ENCODE measurements around the gene PGGHG. TPM values are rescaled to one million over a fixed set of nuclear protein-coding genes. Genes with fewer than 3 reads are reported as not detected.
A peak's percentile ranks its signal among the peaks of the same experiment; 100 is the strongest.

PGGHG gene
- total RNA-seq, 2 experiments from 2014 or later, result 670 to 671 TPM

GRCh38 chr11:272931-273198 lies 16.1 kb upstream of the PGGHG start:
- CTCF ChIA-PET, result no interaction called here
- H3K4me1 Mint-ChIP-seq (ENCODE audit: low read depth), result peaks cover 37% of the 10 kb centered on the region

GRCh38 chr11:276219-276618 lies 12.7 kb upstream of the PGGHG start:
- Mint-ChIP-seq H3K4me1 (ENCODE audit: low read depth) (peaks cover 35% of the 10 kb centered on the region), H3K9me3 (no peaks in the 10 kb centered on the region), H3K27ac (peak overlapping the region; percentile 57), H3K4me3 (no peak overlapping the region), H3K27me3 (no peaks in the 10 kb centered on the region), H3K36me3 (ENCODE audit: low read depth) (peaks cover 5% of the 10 kb centered on the region)
- intact Hi-C loops (cut with DNase I, micrococcal nuclease), result no loop called here
- ATAC-seq (ENCODE audit: poor library complexity), result no peak
- Histone ChIP-seq H3K27ac (ENCODE audit: low read depth in 1 of 2, low read length in 2 of 2) (no peak overlapping the region), H3K4me1 (ENCODE audit: insufficient read depth, low read length) (peaks cover 35% of the 10 kb centered on the region), H3K27me3 (ENCODE audit: control insufficient read depth in 1 of 2, insufficient read depth in 2 of 2, low read length in 2 of 2) (peaks cover 0 to 6% of the 10 kb centered on the region in 2 experiments), H3K36me3 (ENCODE audit: insufficient read depth, low read length) (no peaks in the 10 kb centered on the region), H3K4me3 (ENCODE audit: low read length) (no peak overlapping the region), H3K9me3 (ENCODE audit: control insufficient read depth in 1 of 2, insufficient read depth in 1 of 2, low read length in 2 of 2) (no peaks in the 10 kb centered on the region)
- TF ChIP-seq CTCF (IDR thresholded peaks at IDR 0.05), result no peak
- no peak for DNase-seq
- POLR2A ChIA-PET, result interaction anchor here (1.4 to 9.1 kb wide), 2 partner anchors 13 to 230 kb away, joined by 4 to 94 read pairs; partner anchors contain the start of gene PGGHG
- CTCF ChIA-PET, result interaction anchor here (2.4 kb wide), 1 partner anchor 25 kb away, joined by 10 read pairs; no protein-coding TSS in a partner anchor

More at GRCh38 chr11:272931-273198, 16.1 kb upstream of the PGGHG start:
- H3K36me3 Mint-ChIP-seq (ENCODE audit: low read depth), result peaks cover 3% of the 10 kb centered on the region
- no peaks in the 10 kb centered on the region for H3K27me3 Mint-ChIP-seq
- no peaks in the 10 kb centered on the region for H3K27me3 ChIP-seq (ENCODE audit: control insufficient read depth in 1 of 2, insufficient read depth in 2 of 2, low read length in 2 of 2)
- no peaks in the 10 kb centered on the region for H3K9me3 ChIP-seq (ENCODE audit: control insufficient read depth in 1 of 2, insufficient read depth in 1 of 2, low read length in 2 of 2)
- H3K4me3 Mint-ChIP-seq, result no peak overlapping the region
- no peak for DNase-seq
- TF ChIP-seq CTCF (IDR thresholded peaks at IDR 0.05), result no peak
- no peak overlapping the region for H3K27ac ChIP-seq (ENCODE audit: low read depth in 1 of 2, low read length in 2 of 2)
- no peak overlapping the region for H3K4me3 ChIP-seq (ENCODE audit: low read length)
- H3K4me1 ChIP-seq (ENCODE audit: insufficient read depth, low read length), result peaks cover 30% of the 10 kb centered on the region
- intact Hi-C loops (cut with DNase I, micrococcal nuclease), result no loop called here
- no peaks in the 10 kb centered on the region for H3K9me3 Mint-ChIP-seq
- H3K36me3 ChIP-seq (ENCODE audit: insufficient read depth, low read length), result no peaks in the 10 kb centered on the region
- ATAC-seq (ENCODE audit: poor library complexity), result no peak
- no peak overlapping the region for H3K27ac Mint-ChIP-seq
- POLR2A ChIA-PET, result interaction anchor here (8.2 kb wide), 1 partner anchor 15 kb away, joined by 148 read pairs; the partner anchor contains the start of gene PGGHG

DNA sequence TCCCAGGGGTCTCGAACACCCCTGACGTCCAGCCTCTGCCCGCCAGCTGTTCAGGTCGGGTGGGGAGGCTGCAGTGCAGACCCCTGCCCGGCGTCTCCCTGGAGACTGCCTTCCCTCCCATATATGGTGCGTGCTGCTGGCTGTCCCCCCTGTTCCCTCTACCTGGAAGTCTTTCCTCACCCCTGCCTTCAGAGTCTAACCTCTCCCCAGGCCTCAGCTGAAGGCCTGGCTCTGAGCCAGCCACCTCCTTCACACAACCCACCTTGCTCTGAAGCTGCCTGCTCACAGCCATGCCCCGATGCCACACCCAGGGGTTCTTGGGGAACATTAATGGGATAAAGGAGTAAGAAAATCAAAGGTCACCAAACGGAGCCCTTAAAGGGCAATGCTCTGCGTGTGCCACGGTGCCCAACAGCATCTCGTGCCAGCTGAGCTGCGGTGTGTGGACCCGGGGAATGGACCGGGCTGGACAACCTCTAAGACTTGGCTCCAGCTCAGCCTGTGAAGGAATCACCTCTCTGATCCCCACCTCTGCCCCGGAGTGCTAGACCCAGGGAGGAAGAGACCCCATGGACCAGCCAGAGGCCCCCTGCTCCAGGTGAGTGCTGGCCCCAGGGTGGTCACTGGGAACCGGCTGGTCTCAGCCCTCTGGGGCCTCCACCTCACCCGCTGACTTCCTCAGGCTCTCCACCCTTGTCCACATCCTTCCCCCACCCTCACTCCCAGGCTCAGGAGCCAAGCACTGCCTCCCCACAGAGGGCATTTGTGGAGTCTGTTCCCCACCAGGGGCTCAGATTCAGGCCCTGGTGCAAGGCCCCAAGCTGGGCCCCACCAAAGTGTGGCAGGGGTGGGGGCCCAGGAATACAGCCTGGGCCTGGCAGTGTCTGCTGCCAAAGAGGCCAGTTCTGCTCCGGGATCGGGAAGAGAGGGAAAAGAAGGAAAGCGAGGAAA lies 10.7 kb upstream of the PGGHG start, which contains the start of gene NLRP6:
TSS of gene NLRP6 (plus strand) at position 407 of the 951 bp plus-strand sequence. CDS start at position 570, 163 bp downstream.
- H3K4me3 ChIP-seq (ENCODE audit: low read length), result no peak within 1 kb of the TSS
- POLR2A ChIA-PET, result interaction anchor here (0.9 to 9.1 kb wide), 10 partner anchors 9 to 171 kb away, joined by 3 to 185 read pairs (median 16); partner anchors contain the start of genes BET1L, IFITM5, PGGHG and RIC8A
- no peaks in the 10 kb centered on the region for H3K9me3 ChIP-seq (ENCODE audit: control insufficient read depth in 1 of 2, insufficient read depth in 1 of 2, low read length in 2 of 2)
- CTCF ChIA-PET, result interaction anchor here (1.6 to 3.3 kb wide), 2 partner anchors 27 kb away, joined by 5 to 29 read pairs; no protein-coding TSS in a partner anchor
- intact Hi-C loops (cut with DNase I, micrococcal nuclease), result loop anchor here in 1 of 2 experiments (2.0 kb wide), 1 partner anchor 25 kb away; no protein-coding TSS in a partner anchor
- H3K9me3 Mint-ChIP-seq, result no peaks in the 10 kb centered on the region
- H3K27me3 ChIP-seq (ENCODE audit: control insufficient read depth in 1 of 2, insufficient read depth in 2 of 2, low read length in 2 of 2), result peaks cover 10 to 18% of the 10 kb centered on the region in 2 experiments
- peaks cover 53% of the 10 kb centered on the region for H3K4me1 ChIP-seq (ENCODE audit: insufficient read depth, low read length)
- TF ChIP-seq CTCF (IDR thresholded peaks at IDR 0.05), result no peak
- H3K4me3 Mint-ChIP-seq, result peak within 1 kb of the TSS; percentile 86
- no peaks in the 10 kb centered on the region for H3K36me3 ChIP-seq (ENCODE audit: insufficient read depth, low read length)
- DNase-seq (peak in 1 of 14 experiments; percentile 34), ATAC-seq (ENCODE audit: poor library complexity) (no peak)
- peaks cover 12% of the 10 kb centered on the region for H3K27me3 Mint-ChIP-seq
- peaks cover 15% of the 10 kb centered on the region for H3K36me3 Mint-ChIP-seq (ENCODE audit: low read depth)
- H3K4me1 Mint-ChIP-seq (ENCODE audit: low read depth), result peaks cover 54% of the 10 kb centered on the region
- no peak within 1 kb of the TSS for H3K27ac ChIP-seq (ENCODE audit: low read depth in 1 of 2, low read length in 2 of 2)
- peak within 1 kb of the TSS; percentile 50 for H3K27ac Mint-ChIP-seq
